Activated T-cell treated with anti-CD3 and anti-CD28 coated beads, Interleukin-2, amount 50 U/mL, for 4 hours (primary cell): ENCODE results near the gene DAZ3. TPM values are rescaled to one million over a fixed set of nuclear protein-coding genes. Genes with fewer than 3 reads are reported as not detected.
"Not testable (repeated sequence)": the region's sequence is repeated elsewhere in the genome, so short reads cannot be mapped to it uniquely, and the experiment has no call there.

Experiments used
- ATAC-seq, 2 donors: fragments of 200-7000 bp; cut with Tn5 transposase; one replicate each; pipeline ENCODE4 v1.10.0; 2021
- DNase-seq: peaks from one replicate; pipeline ENCODE4 v3.0.0-alpha.2; 2020
- H3K27me3 Mint-ChIP-seq: one replicate; pipeline ENCODE4 v1.8.0; 2021; ENCODE audit warnings: low read depth, mixed read lengths
- H3K36me3 Mint-ChIP-seq: one replicate; pipeline ENCODE4 v1.8.0; 2022; ENCODE audit warnings: mixed read lengths; ENCODE audit not compliant: insufficient read depth
- H3K4me1 Mint-ChIP-seq: one replicate; pipeline ENCODE4 v1.8.0; 2021; ENCODE audit warnings: low read depth, mixed read lengths
- H3K4me3 Mint-ChIP-seq: one replicate; pipeline ENCODE4 v1.8.0; 2021; ENCODE audit warnings: mild to moderate bottlenecking, moderate library complexity, mixed read lengths
- H3K9me3 Mint-ChIP-seq: one replicate; pipeline ENCODE4 v1.8.0; 2021; ENCODE audit warnings: mixed read lengths
- total RNA-seq, 3 donors: library from RNA; stranded (reverse); gene quantifications; one replicate each; pipeline ENCODE4 v1.2.1, GENCODE V29; 2021

The DAZ3 gene, protein sequence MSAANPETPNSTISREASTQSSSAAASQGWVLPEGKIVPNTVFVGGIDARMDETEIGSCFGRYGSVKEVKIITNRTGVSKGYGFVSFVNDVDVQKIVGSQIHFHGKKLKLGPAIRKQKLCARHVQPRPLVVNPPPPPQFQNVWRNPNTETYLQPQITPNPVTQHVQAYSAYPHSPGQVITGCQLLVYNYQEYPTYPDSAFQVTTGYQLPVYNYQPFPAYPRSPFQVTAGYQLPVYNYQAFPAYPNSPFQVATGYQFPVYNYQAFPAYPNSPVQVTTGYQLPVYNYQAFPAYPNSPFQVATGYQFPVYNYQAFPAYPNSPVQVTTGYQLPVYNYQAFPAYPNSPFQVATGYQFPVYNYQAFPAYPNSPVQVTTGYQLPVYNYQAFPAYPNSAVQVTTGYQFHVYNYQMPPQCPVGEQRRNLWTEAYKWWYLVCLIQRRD
- not detected for total RNA-seq

- ATAC-seq, H3K36me3 Mint-ChIP-seq, DNase-seq, H3K9me3 Mint-ChIP-seq, H3K27me3 Mint-ChIP-seq, H3K4me3 Mint-ChIP-seq, H3K4me1 Mint-ChIP-seq: not testable (repeated sequence)
Measured at GRCh38 chrY:24813293-24813692, at the start of gene DAZ3. Gene DAZ3, minus strand, starts transcription at chrY:24813393. Its CDS starts 208 bp downstream, at chrY:24813185.

DNA sequence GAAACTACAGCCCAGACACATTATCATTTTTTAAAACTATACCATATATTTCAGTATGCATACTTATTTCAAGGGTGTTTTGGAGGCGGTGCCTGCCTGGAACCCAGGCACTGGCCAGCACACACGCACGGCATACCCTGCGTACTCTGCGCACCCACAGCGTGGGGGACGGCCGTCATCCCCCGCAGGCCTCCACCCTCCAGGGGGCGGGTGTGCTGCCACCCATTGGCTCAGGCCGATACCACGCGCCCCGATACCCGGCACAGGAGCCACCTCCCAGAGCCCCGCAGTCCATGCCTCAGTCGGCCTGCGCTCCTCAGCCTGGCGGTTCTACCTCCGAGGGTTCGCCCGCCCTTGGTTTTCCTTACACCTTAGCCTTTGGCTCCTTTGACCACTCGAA is 20.4 kb upstream of the DAZ3 start, which contains the start of gene DAZ4:
Gene DAZ4, plus strand, starts transcription at position 301 of the 400 bp plus-strand sequence. CDS start 208 bp downstream, outside the sequence.
- not testable (repeated sequence) for DNase-seq, ATAC-seq, H3K27me3 Mint-ChIP-seq, H3K9me3 Mint-ChIP-seq, H3K4me1 Mint-ChIP-seq, H3K36me3 Mint-ChIP-seq, H3K4me3 Mint-ChIP-seq

DNA sequence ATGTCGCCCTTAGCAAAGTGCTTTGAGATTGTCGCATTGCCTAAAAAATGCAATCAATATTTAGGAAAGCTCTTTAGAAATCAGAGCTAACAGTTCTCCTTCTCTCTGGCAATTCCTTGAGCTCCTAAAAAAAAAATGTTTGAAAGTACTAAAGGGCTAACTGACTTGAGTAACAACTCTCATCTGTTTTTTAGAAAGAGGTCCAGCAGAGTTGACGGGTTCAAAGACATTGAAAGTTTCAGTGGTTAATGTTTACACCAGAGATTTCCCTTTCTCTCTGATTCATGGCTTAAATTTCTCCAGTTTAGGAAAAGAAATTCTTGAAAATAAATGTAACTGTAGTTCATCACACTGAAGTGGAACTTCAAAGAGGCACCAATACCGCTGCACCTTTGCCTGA is 11.9 kb upstream of the DAZ3 start:
- not testable (repeated sequence) for H3K27me3 Mint-ChIP-seq, ATAC-seq, H3K4me3 Mint-ChIP-seq, H3K36me3 Mint-ChIP-seq, DNase-seq, H3K9me3 Mint-ChIP-seq, H3K4me1 Mint-ChIP-seq

DNA sequence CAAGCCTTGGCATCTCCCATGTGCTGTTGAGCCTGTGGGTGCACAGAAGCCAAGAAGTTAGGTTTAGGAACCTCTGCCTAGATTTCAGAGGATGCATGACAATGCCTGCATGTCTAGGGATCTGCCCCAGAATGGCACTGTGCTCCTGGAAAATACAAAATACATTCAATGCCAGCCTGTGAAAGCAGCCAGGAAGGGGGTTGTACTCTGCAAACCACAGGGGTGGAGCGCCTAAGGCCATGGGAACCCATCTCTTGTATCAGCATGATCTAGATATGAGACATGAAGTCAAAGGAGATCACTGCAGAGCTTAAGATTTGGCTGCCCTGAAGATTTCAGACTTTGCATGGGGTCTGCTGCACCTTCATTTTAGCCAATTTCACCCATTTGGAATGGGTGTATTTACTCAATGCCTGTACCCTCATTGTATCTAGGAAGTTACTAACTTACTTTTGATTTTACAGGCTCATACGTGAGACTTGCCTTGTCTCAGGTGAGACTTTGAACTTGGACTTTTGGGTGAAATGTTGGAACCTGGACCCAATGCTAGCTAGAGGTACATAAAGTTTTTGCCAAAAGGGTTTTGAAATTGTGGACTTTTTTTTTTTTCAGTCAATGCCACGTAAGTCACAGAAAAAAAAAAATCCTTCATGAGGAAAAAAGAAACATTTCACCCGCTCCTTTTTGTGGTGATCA is 11.1 kb upstream of the DAZ3 start:
- DNase-seq, H3K9me3 Mint-ChIP-seq, H3K27me3 Mint-ChIP-seq, H3K4me1 Mint-ChIP-seq, H3K4me3 Mint-ChIP-seq, H3K36me3 Mint-ChIP-seq, ATAC-seq: not testable (repeated sequence)

- not testable (repeated sequence) for DNase-seq, H3K36me3 Mint-ChIP-seq, H3K27me3 Mint-ChIP-seq, ATAC-seq, H3K4me1 Mint-ChIP-seq, H3K4me3 Mint-ChIP-seq, H3K9me3 Mint-ChIP-seq
Measured at GRCh38 chrY:24821836-24822235, 8.6 kb upstream of the DAZ3 start.

Other genes starting within 250 kb of the DAZ3 start
- not detected for gene BPY2B, start 195.4 kb downstream of the DAZ3 start, total RNA-seq
- gene DAZ4, start 20.5 kb upstream of the DAZ3 start, total RNA-seq: not detected
- not detected for gene BPY2C, start 238.7 kb upstream of the DAZ3 start, total RNA-seq